Stimulated activated CD4-positive, alpha-beta T cell treated with anti-CD3 and anti-CD28 coated beads, Interleukin-12 subunit alpha, Interleukin-12 subunit beta, amount 100 ng/mL, for 48 hours (primary cell): ENCODE results near the gene ANXA11.
"Not testable (repeated sequence)": the region's sequence is repeated elsewhere in the genome, so short reads cannot be mapped to it uniquely, and the experiment has no call there.

Experiments used
- DNase-seq, 3 donors: peaks; one replicate each; pipeline ENCODE4 v3.0.0-alpha.2; 2020; ENCODE audit warnings: low read depth in 2 of 3, low spot score in 1 of 3

ANXA11 gene

GRCh38 chr10:80146918-80147317 is 58.4 kb downstream of the ANXA11 start:
- no peak for DNase-seq

- not testable (repeated sequence) for DNase-seq
These were observed 59.7 kb downstream of the ANXA11 start for GRCh38 chr10:80145406-80146308.

GRCh38 chr10:80144696-80145131 is 60.6 kb downstream of the ANXA11 start:
- DNase-seq, result peak in 1 of 3 donors; percentile 7

GRCh38 chr10:80144067-80144695 is 61.2 kb downstream of the ANXA11 start:
- peak in 2 of 3 donors; percentile 6 to 17 for DNase-seq

GRCh38 chr10:80141696-80142460 is 63.5 kb downstream of the ANXA11 start:
- no peak for DNase-seq

GRCh38 chr10:80140251-80140650 is 65.1 kb downstream of the ANXA11 start:
- DNase-seq, result no peak

GRCh38 chr10:80139265-80139664 is 66.1 kb downstream of the ANXA11 start:
- no peak for DNase-seq

GRCh38 chr10:80137920-80138319 is 67.4 kb downstream of the ANXA11 start:
- no peak for DNase-seq

- DNase-seq, result no peak
These were observed 68.1 kb downstream of the ANXA11 start for GRCh38 chr10:80137031-80137862.

GRCh38 chr10:80136134-80136571 is 69.2 kb downstream of the ANXA11 start:
- no peak for DNase-seq

GRCh38 chr10:80133687-80134086 is 71.7 kb downstream of the ANXA11 start:
- not testable (repeated sequence) for DNase-seq

- DNase-seq, result no peak
These were observed 72.1 kb downstream of the ANXA11 start for GRCh38 chr10:80133206-80133605.

GRCh38 chr10:80132299-80133139 is 72.8 kb downstream of the ANXA11 start, which contains the start of gene PLAC9:
TSS of gene PLAC9 (plus strand) at chr10:80132730. CDS start at chr10:80132763, 33 bp downstream.
- DNase-seq, result no peak

- no peak for DNase-seq
These were observed 73.8 kb downstream of the ANXA11 start for GRCh38 chr10:80131499-80131901.

- DNase-seq, result no peak
These were observed 78.5 kb downstream of the ANXA11 start for GRCh38 chr10:80126876-80127275.

GRCh38 chr10:80122746-80123145 is 82.6 kb downstream of the ANXA11 start:
- DNase-seq, result no peak

GRCh38 chr10:80122110-80122710 is 83.1 kb downstream of the ANXA11 start:
- no peak for DNase-seq

- DNase-seq, result no peak
These were observed 86.7 kb downstream of the ANXA11 start for GRCh38 chr10:80118669-80119068.

GRCh38 chr10:80110986-80111385 is 94.4 kb downstream of the ANXA11 start:
- DNase-seq, result no peak
